Chondrocyte (in vitro differentiated cells): Measurements from ENCODE around the gene SLC36A3. TPM values are rescaled to one million over a fixed set of nuclear protein-coding genes. Genes with fewer than 3 reads are reported as not detected.

Source experiments
- DNase-seq: peaks from one replicate; pipeline ENCODE4 v3.0.0; 2021; ENCODE audit warnings: mixed read lengths, low spot score
- H3K27ac Mint-ChIP-seq: one replicate; pipeline ENCODE4 v1.8.0; 2021; ENCODE audit warnings: mild to moderate bottlenecking, moderate library complexity, mixed read lengths; ENCODE audit not compliant: unreplicated experiment
- H3K27me3 Mint-ChIP-seq: 2 replicates; pipeline ENCODE4 v1.8.0; 2021; ENCODE audit warnings: low read depth, mixed read lengths
- H3K36me3 Mint-ChIP-seq: 2 replicates; pipeline ENCODE4 v1.8.0; 2021; ENCODE audit warnings: low read depth, mixed read lengths
- H3K4me1 Mint-ChIP-seq: 2 replicates; pipeline ENCODE4 v1.8.0; 2021; ENCODE audit warnings: low read depth, mild to moderate bottlenecking, mixed read lengths
- H3K4me3 Mint-ChIP-seq: one replicate; pipeline ENCODE4 v1.8.0; 2021; ENCODE audit warnings: mild to moderate bottlenecking, moderate library complexity, mixed read lengths; ENCODE audit not compliant: unreplicated experiment
- H3K9me3 Mint-ChIP-seq: 2 replicates; pipeline ENCODE4 v1.8.0; 2021; ENCODE audit warnings: low read depth, mixed read lengths
- CTCF ChIP-seq: fragments of 200-600 bp; sonication (generic); IDR thresholded peaks from 2 replicates; pipeline ENCODE4 v1.5.0; 2021; ENCODE audit warnings: antibody characterized with exemption, mild to moderate bottlenecking, moderate library complexity
- total RNA-seq: library from RNA; stranded (reverse); gene quantifications from 3 replicates; pipeline ENCODE4 v1.2.1, GENCODE V29; 2021

The SLC36A3 gene
- total RNA-seq, 1 donor from 2014 or later: not detected

DNA sequence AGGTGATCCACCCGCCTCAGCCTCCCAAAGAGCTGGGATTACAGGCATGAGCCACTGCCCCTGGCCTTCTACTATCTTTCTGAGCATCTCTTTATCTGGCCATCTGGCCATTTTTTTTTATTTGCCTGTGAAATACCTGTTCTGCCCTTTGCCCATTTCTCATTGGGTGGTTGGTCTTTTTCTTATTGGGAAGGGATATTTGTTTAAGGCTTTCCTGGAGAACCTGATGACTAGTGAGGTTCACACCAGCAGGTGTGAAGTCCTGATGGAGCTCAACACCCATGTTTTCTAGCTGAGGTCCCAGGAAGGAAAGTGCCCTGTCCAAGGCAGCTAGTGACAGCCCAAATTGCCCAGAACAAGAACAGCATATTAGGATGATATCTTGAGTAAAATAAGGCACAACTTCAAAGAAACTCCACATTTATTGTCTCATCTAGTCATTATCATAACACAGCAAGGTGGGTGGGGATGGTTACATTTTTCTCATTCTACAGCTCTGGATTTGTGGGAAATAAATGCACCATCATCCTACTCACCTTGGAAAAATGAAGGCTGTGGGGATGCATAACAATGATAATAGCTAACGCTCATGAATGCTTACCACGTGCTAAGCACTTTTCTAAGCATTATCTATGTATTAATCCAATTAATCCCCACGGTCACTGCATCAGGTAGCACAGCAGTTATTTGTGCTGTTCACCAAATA lies 20.3 kb downstream of the SLC36A3 start:
- TF ChIP-seq CTCF: no peak
- Mint-ChIP-seq H3K4me1 (no peaks in the 10 kb centered on the region), H3K27ac (no peak overlapping the region), H3K27me3 (peaks cover 27% of the 10 kb centered on the region), H3K4me3 (no peak overlapping the region), H3K9me3 (no peaks in the 10 kb centered on the region), H3K36me3 (no peaks in the 10 kb centered on the region)
- DNase-seq: no peak

DNA sequence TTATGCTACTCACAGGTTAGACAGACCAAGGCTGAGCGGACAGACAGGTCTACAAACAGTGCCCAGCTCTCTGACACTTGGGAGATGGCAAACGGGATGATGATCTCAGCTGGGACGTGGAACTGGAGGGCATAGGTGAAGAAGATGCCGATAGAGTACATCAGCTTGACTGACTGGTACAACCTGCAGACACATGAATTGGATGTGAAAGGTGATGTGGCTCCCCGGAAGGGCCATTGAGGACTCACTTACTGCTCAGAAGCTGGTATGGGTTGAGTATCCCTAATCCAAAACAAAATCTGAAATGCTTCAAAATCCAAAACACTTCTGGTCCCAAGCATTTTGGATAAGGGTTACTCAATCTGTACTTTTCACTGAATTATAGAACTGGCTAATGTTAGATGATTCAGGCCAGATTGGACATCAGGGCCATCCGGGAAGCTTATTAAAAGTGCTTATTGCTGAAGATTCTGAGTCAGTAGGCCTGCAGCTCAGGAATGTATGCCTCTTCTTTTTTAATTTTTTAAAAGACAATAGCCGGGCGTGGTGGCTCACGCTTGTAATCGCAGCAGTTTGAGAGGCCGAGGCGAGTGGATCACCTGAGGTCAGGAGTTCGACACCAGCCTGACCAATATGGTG lies 22.4 kb downstream of the SLC36A3 start:
- DNase-seq: no peak
- H3K4me3 Mint-ChIP-seq: no peak overlapping the region
- H3K27me3 Mint-ChIP-seq: peaks cover 23% of the 10 kb centered on the region
- no peaks in the 10 kb centered on the region for H3K9me3 Mint-ChIP-seq
- H3K27ac Mint-ChIP-seq: no peak overlapping the region
- TF ChIP-seq CTCF: no peak
- H3K36me3 Mint-ChIP-seq: no peaks in the 10 kb centered on the region
- H3K4me1 Mint-ChIP-seq: peaks cover 4% of the 10 kb centered on the region

- DNase-seq: no peak
- Mint-ChIP-seq H3K36me3 (no peaks in the 10 kb centered on the region), H3K27ac (no peak overlapping the region), H3K27me3 (peaks cover 21% of the 10 kb centered on the region), H3K4me1 (peaks cover 6% of the 10 kb centered on the region), H3K9me3 (no peaks in the 10 kb centered on the region), H3K4me3 (no peak overlapping the region)
- TF ChIP-seq CTCF: no peak
These were observed 23.1 kb downstream of the SLC36A3 start for GRCh38 chr5:151280443-151280842.

GRCh38 chr5:151278845-151279244 lies 24.7 kb downstream of the SLC36A3 start:
- peaks cover 6% of the 10 kb centered on the region for H3K4me1 Mint-ChIP-seq
- H3K36me3 Mint-ChIP-seq: no peaks in the 10 kb centered on the region
- no peak for DNase-seq
- H3K27ac Mint-ChIP-seq: peak overlapping the region; percentile 19
- TF ChIP-seq CTCF: no peak
- H3K4me3 Mint-ChIP-seq: no peak overlapping the region
- H3K9me3 Mint-ChIP-seq: no peaks in the 10 kb centered on the region
- peaks cover 11% of the 10 kb centered on the region for H3K27me3 Mint-ChIP-seq

GRCh38 chr5:151275803-151276202 lies 27.8 kb downstream of the SLC36A3 start:
- no peak overlapping the region for H3K27ac Mint-ChIP-seq
- no peaks in the 10 kb centered on the region for H3K9me3 Mint-ChIP-seq
- peaks cover 5% of the 10 kb centered on the region for H3K27me3 Mint-ChIP-seq
- TF ChIP-seq CTCF: no peak
- DNase-seq: no peak
- H3K4me1 Mint-ChIP-seq: peaks cover 6% of the 10 kb centered on the region
- no peaks in the 10 kb centered on the region for H3K36me3 Mint-ChIP-seq
- H3K4me3 Mint-ChIP-seq: no peak overlapping the region
